ENCODE measurements around the gene ACTG1.

- no peak for TF ChIP-seq CEBPB (IDR thresholded peaks at IDR 0.05; ENCODE audit: borderline replicate concordance, low read depth, low read length)
- no peak for TF ChIP-seq PPARG (CRISPR knock-in tag; conservative IDR thresholded peaks at IDR 0.05)
- TF ChIP-seq RXRA (CRISPR knock-in tag; IDR thresholded peaks at IDR 0.05), result 0 out of 2 replicates have a peak, but pooled peaks have one; percentile 13
- no peak for TF ChIP-seq TBL1XR1 (IDR thresholded peaks at IDR 0.05; ENCODE audit: borderline replicate concordance, low read length, partially characterized antibody)
- no peak for TF ChIP-seq GLI4 (CRISPR knock-in tag; IDR thresholded peaks at IDR 0.05; ENCODE audit: borderline replicate concordance)
- no peak for TF ChIP-seq CTCF (CRISPR knock-in tag; IDR thresholded peaks at IDR 0.05)
- no peak for TF ChIP-seq ATF6 (CRISPR knock-in tag; conservative IDR thresholded peaks at IDR 0.05)
Measured at GRCh38 chr17:81511804-81512561, 616 bp downstream of the ACTG1 start.
